Spleen (tissue), 7 donors: ENCODE measurements around the gene TENM3.

Source experiments
- CTCF ChIP-seq, 11 experiments: fragments of 200-600 bp in 7 of 11; fragments of 450-650 bp in 4 of 11; sonication (generic) in 4 of 11; IDR thresholded peaks in 8 of 11; conservative IDR thresholded peaks in 3 of 11; 1 replicate in 7 of 11; 2 replicates in 4 of 11; pipeline versions ENCODE4 v1.4.0 to v1.8.0; 2016 to 2021; ENCODE audit warnings: antibody characterized with exemption in 11 of 11, inconsistent platforms in 4 of 11, mild to moderate bottlenecking in 1 of 11
- POLR2AphosphoS5 ChIP-seq, 3 donors: sonication (generic); formaldehyde crosslinking; IDR thresholded peaks; one replicate each; pipeline ENCODE4 v1.5.1; 2017; ENCODE audit warnings: antibody characterized with exemption in 3 of 3
- donor health status: DM: no; HTN: no; CAD: no; lungs with moderate emphysema.
- donor health status: DM: no; HTN: no; CAD: no.
- donor health status: DM: no; HTN: no; CAD: no.

- TF ChIP-seq CTCF (IDR thresholded peaks at IDR 0.05 in 8 of 11, conservative IDR thresholded peaks at IDR 0.05 in 3 of 11) (no peak), POLR2AphosphoS5 (IDR thresholded peaks at IDR 0.05) (no peak)
These were observed 33.3 kb downstream of the TENM3 start for GRCh38 chr4:182276210-182277109.
